Activated naive CD8-positive, alpha-beta T cell treated with anti-CD3 and anti-CD28 coated beads for 36 hours (primary cell): ENCODE results near the gene SDE2. TPM values are rescaled to one million over a fixed set of nuclear protein-coding genes. Genes with fewer than 3 reads are reported as not detected.

Source experiments
- total RNA-seq, 2 experiments: library from RNA; stranded (reverse); gene quantifications; one replicate each; pipeline ENCODE4 v1.2.3, GENCODE V29; 2021

Gene SDE2
- total RNA-seq, 2 experiments from 2014 or later: 20.0 to 21.2 TPM

Other genes starting within 250 kb of the SDE2 start
- 100 to 1,000 TPM; 335 to 350 TPM for gene SRP9, start 221.5 kb downstream of the SDE2 start, total RNA-seq
- gene EPHX1, start 189.2 kb downstream of the SDE2 start, total RNA-seq: 1 to 10 TPM; 2.7 to 4.3 TPM
- 10 to 100 TPM; 29.5 to 33.0 TPM for gene TMEM63A, start 117.0 kb downstream of the SDE2 start, total RNA-seq
- under 1 TPM in 1 of 2 experiments, not detected in 1; 0.39 TPM for gene LEFTY1, start 110.2 kb downstream of the SDE2 start, total RNA-seq
- 100 to 1,000 TPM; 142 to 149 TPM for gene PYCR2, start 75.1 kb downstream of the SDE2 start, total RNA-seq
- gene LEFTY2, start 58.1 kb downstream of the SDE2 start, total RNA-seq: not detected
- gene H3-3A, start 63.4 kb upstream of the SDE2 start, total RNA-seq: 100 to 1,000 TPM; 342 to 363 TPM
- gene ACBD3, start 187.4 kb upstream of the SDE2 start, total RNA-seq: 10 to 100 TPM; 19.2 to 19.7 TPM
- under 1 TPM in 1 of 2 experiments, not detected in 1; 0.10 TPM for gene MIXL1, start 224.3 kb upstream of the SDE2 start, total RNA-seq